Omental fat pad (tissue), 4 donors: ENCODE data around the gene FAM78B. TPM values are rescaled to one million over a fixed set of nuclear protein-coding genes. Genes with fewer than 3 reads are reported as not detected.

ENCODE experiments used
- ATAC-seq: fragments of 150-250 bp; one replicate; pipeline ENCODE4 v1.9.1; 2016; ENCODE audit warnings: mild to moderate bottlenecking, moderate library complexity; ENCODE audit not compliant: low FRiP score
- DNase-seq: peaks from one replicate; pipeline ENCODE4 v3.0.0-alpha.2; 2019; ENCODE audit warnings: low spot score
- total RNA-seq, 4 donors: library from RNA; depleted of rRNA; stranded (reverse); fragments of >200 nt; gene quantifications; one replicate each; pipeline ENCODE4 v1.1.0, GENCODE V29; 2016
- TF ChIP-seq, protein P1 (sequence below), 3 donors: fragments of 450-650 bp; IDR thresholded peaks; one replicate each; pipeline ENCODE4 v1.5.1; 2016 to 2017; ENCODE audit warnings: antibody characterized with exemption in 3 of 3, mild to moderate bottlenecking in 3 of 3, moderate library complexity in 2 of 3

FAM78B gene
- total RNA-seq, 4 donors from 2014 or later = 1.1 to 2.0 (median 1.5) TPM

- DNase-seq (no peak), ATAC-seq (no peak)
- TF ChIP-seq, protein P1, sequence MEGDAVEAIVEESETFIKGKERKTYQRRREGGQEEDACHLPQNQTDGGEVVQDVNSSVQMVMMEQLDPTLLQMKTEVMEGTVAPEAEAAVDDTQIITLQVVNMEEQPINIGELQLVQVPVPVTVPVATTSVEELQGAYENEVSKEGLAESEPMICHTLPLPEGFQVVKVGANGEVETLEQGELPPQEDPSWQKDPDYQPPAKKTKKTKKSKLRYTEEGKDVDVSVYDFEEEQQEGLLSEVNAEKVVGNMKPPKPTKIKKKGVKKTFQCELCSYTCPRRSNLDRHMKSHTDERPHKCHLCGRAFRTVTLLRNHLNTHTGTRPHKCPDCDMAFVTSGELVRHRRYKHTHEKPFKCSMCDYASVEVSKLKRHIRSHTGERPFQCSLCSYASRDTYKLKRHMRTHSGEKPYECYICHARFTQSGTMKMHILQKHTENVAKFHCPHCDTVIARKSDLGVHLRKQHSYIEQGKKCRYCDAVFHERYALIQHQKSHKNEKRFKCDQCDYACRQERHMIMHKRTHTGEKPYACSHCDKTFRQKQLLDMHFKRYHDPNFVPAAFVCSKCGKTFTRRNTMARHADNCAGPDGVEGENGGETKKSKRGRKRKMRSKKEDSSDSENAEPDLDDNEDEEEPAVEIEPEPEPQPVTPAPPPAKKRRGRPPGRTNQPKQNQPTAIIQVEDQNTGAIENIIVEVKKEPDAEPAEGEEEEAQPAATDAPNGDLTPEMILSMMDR (IDR thresholded peaks at IDR 0.05) = no peak
These were observed 78.2 kb downstream of the FAM78B start for GRCh38 chr1:166088572-166088955.

GRCh38 chr1:166087734-166088571 lies 78.8 kb downstream of the FAM78B start:
- TF ChIP-seq, protein P1 (IDR thresholded peaks at IDR 0.05) = no peak
- ATAC-seq (no peak), DNase-seq (no peak)

GRCh38 chr1:166086113-166086883 lies 80.5 kb downstream of the FAM78B start:
- DNase-seq = no peak
- TF ChIP-seq, protein P1 (IDR thresholded peaks at IDR 0.05) = no peak
- no peak for ATAC-seq

GRCh38 chr1:166084613-166085012 lies 82.2 kb downstream of the FAM78B start:
- no peak for DNase-seq
- no peak for ATAC-seq
- TF ChIP-seq, protein P1 (IDR thresholded peaks at IDR 0.05) = no peak

GRCh38 chr1:166083887-166084286 lies 82.9 kb downstream of the FAM78B start:
- ATAC-seq = no peak

DNA sequence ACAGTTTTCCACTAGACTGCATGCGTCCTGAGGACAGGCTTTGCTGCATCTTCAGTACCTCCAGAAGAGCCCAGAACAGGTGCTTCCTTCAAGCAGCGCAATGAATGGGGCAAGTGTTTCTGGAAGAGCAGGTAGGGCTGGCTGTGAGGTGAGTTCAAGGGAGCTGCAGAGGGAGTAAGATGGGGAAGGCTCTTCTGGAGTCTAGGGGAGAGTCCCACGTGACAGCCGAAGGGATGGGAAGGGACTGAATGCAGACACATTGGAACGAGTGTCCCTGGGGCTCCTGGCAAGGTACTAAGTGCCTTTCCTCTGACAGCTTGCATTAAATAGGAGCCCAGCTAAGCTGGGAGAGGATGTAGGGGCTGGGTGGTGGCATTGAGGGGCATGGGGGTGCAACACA lies 84.2 kb downstream of the FAM78B start:
- TF ChIP-seq, protein P1 (IDR thresholded peaks at IDR 0.05) = no peak
- DNase-seq (no peak), ATAC-seq (no peak)

More at GRCh38 chr1:166083887-166084286, 82.9 kb downstream of the FAM78B start:
- no peak for DNase-seq
- TF ChIP-seq, protein P1 (IDR thresholded peaks at IDR 0.05) = no peak
